ENCODE data around the gene SOCS4. TPM values are rescaled to one million over a fixed set of nuclear protein-coding genes. Genes with fewer than 3 reads are reported as not detected.
A peak's percentile ranks its signal among the peaks of the same experiment; 100 is the strongest.

SOCS4 gene
- total RNA-seq, 1 donor from 2014 or later, result 23.8 TPM

DNA sequence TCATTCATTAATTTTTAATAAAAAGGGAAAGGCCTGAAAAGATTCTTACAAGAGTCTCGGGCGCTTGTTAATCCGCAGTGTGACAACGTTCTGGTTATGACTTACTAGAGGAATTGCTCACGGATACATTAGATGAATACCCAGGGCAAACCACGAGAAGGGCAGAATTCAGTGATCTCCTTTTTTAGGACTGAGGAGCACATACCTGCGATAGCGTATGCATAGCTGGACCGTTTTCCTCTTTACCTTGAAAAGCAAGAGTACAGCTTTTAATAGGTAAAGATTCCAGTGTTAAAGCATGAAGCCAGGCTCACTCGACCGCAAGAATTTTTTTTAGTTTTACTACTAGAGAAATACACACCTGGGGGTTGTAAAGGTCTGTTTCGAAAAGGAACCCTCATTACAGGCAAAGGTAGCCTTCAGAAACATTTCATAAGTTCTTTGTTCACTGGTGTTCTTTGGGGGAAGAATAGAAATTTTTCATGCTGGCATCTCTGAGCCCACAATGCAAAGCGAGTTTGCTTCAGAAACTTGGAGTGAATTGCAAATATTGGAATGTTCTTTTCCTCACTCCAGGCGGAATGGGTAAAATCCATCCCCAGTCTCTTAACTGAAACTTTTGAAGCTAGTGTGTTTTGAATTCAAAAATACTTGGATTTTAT lies 25.4 kb downstream of the SOCS4 start:
- Histone ChIP-seq H3K27ac (peak overlapping the region; percentile 99), H3K27me3 (no peaks in the 10 kb centered on the region), H3K4me1 (peaks cover 23% of the 10 kb centered on the region), H3K4me3 (peak overlapping the region; percentile 80), H3K36me3 (no peaks in the 10 kb centered on the region), H3K9me3 (no peaks in the 10 kb centered on the region)
- ATAC-seq (no peak), DNase-seq (no peak)
- intact Hi-C loops (cut with DNase I), result no loop called here
- TF ChIP-seq CTCF (IDR thresholded peaks at IDR 0.05), result no peak

GRCh38 chr14:55053018-55053417 lies 26.0 kb downstream of the SOCS4 start:
- Histone ChIP-seq H3K27me3 (no peaks in the 10 kb centered on the region), H3K27ac (peak overlapping the region; percentile 99), H3K4me3 (peak overlapping the region; percentile 80), H3K36me3 (peaks cover 2% of the 10 kb centered on the region), H3K9me3 (no peaks in the 10 kb centered on the region), H3K4me1 (peaks cover 23% of the 10 kb centered on the region)
- no peak for DNase-seq
- TF ChIP-seq CTCF (IDR thresholded peaks at IDR 0.05), result no peak
- intact Hi-C loops (cut with DNase I), result no loop called here
- ATAC-seq, result no peak

DNA sequence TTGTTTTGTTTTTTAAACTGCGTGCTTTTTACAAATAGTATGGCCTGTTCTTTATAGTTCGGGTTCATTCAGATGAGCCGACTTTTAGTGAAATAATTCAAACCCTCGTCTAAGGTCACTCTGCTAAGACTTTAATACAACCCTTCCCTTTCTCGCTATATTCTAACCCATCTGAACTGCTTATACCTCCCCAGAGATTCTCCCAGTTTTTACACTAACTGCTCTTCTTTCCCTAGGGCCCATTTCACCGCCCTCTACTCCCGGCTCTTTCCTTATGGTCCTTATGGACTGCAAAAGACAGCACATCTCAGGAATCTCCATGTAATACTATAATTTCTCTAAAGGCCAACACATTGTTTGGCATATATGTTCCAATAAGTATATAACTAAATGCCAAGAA lies 26.5 kb downstream of the SOCS4 start:
- no peak for DNase-seq
- Histone ChIP-seq H3K27ac (no peak overlapping the region), H3K36me3 (peaks cover 6% of the 10 kb centered on the region), H3K27me3 (no peaks in the 10 kb centered on the region), H3K9me3 (no peaks in the 10 kb centered on the region), H3K4me1 (peaks cover 23% of the 10 kb centered on the region), H3K4me3 (no peak overlapping the region)
- no peak for TF ChIP-seq CTCF (IDR thresholded peaks at IDR 0.05)
- ATAC-seq, result no peak
- intact Hi-C loops (cut with DNase I), result no loop called here

DNA sequence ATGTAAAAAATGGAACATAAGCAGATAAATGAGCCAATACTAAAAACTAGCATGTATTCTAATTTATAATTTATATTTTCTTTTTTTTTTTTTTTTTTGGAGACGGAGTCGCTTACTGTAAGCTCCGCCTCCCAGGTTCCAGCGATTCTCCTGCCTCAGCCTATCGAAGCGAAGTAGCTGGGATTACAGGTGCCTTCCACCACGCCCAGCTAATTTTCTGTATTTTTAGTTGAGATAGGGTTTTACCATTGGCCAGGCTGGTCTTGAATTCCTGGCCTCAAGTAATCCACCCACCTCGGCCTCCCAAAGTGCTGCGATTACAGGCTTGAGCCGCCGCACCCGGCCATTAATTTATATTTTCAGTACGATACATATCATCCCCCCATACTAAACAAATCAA lies 27.1 kb downstream of the SOCS4 start:
- peaks cover 23% of the 10 kb centered on the region for H3K4me1 ChIP-seq
- no peaks in the 10 kb centered on the region for H3K9me3 ChIP-seq

DNA sequence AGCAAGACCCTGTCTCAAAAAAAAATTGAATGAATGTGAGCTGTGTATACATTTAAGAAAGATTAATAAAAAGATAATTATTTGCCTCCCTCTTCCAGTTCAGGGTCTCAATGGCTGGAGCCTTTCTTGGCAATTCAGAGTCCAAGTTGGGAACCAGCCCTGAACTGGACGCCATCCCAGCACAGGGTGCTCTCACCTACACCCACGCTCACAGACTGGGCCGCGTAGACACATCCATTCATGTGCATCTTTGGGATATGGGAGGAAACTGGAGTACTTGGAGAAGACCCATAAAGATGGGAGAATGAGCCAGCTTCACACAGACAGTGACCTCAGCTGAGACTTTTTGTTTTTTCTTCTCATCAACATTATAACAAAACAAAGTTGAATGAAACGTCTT lies 30.9 kb downstream of the SOCS4 start:
- no peak overlapping the region for H3K4me3 ChIP-seq
- H3K4me1 ChIP-seq, result peaks cover 16% of the 10 kb centered on the region
- H3K9me3 ChIP-seq, result no peaks in the 10 kb centered on the region
- ATAC-seq (no peak), DNase-seq (no peak)
- H3K27me3 ChIP-seq, result no peaks in the 10 kb centered on the region
- peaks cover 22% of the 10 kb centered on the region for H3K36me3 ChIP-seq
- no peak for TF ChIP-seq CTCF (IDR thresholded peaks at IDR 0.05)
- intact Hi-C loops (cut with DNase I), result no loop called here
- H3K27ac ChIP-seq, result no peak overlapping the region

More for the DNA sequence above, 27.1 kb downstream of the SOCS4 start:
- Histone ChIP-seq H3K27me3 (no peaks in the 10 kb centered on the region), H3K27ac (no peak overlapping the region), H3K36me3 (peaks cover 7% of the 10 kb centered on the region), H3K4me3 (no peak overlapping the region)
- TF ChIP-seq CTCF (IDR thresholded peaks at IDR 0.05), result no peak
- intact Hi-C loops (cut with DNase I), result no loop called here
- no peak for DNase-seq
- no peak for ATAC-seq

DNA sequence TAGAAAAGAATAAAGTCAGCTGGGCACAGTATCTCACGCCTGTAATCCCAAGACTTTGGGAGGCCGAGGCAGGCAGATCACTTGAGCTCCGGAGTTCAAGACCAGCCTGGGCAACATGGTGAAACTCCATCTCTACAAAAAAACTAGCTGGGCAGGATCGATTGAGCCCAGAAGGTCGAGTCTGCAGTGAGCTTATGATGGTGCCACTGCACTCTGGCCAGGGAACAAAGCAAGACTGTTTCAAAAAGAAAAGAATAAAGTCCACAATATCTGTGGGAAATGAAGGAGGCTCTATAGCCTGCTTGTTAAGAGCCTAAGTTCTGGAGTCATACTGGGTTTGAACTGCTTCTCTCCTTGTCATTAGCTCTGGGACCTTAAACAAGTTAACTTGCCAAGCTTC lies 32.3 kb downstream of the SOCS4 start:
- intact Hi-C loops (cut with DNase I), result no loop called here
- Histone ChIP-seq H3K9me3 (no peaks in the 10 kb centered on the region), H3K4me3 (no peak overlapping the region), H3K4me1 (peaks cover 5% of the 10 kb centered on the region), H3K36me3 (peaks cover 37% of the 10 kb centered on the region), H3K27me3 (no peaks in the 10 kb centered on the region), H3K27ac (no peak overlapping the region)
- DNase-seq (no peak), ATAC-seq (no peak)
- no peak for TF ChIP-seq CTCF (IDR thresholded peaks at IDR 0.05)

Measured in upper lobe of right lung (tissue), 1 donor.